Suppressor macrophage treated with lipopolysaccharide for 1 hour (primary cell): ENCODE data around the gene FIBCD1.

Experiments
- DNase-seq, 3 donors: peaks; one replicate each; pipeline ENCODE4 v3.0.0-alpha.2; 2020 to 2022

Gene FIBCD1

GRCh38 chr9:130938652-130939404 lies at the start of gene FIBCD1:
Gene FIBCD1 (minus strand): TSS chr9:130939247. CDS start chr9:130938607, 640 bp downstream.
- peak; percentile 52 to 81 (median 59) for DNase-seq

DNA sequence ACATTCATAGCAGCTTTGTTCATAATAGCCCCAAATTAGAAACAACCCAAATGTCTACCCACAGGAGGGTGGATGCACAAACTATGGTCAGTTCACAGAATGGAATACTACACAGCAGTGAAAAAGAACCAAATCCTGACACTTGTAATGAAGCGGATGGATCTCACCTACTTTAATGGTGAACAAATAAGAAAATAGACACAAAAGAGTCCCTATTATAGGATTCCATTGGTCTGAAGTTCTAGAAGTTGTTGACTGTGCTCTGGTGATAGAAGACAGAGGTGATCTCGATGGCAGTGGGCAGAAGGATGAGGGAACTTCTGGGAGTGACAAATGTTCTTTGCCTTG lies 49.3 kb upstream of the FIBCD1 start:
- no peak for DNase-seq

DNA sequence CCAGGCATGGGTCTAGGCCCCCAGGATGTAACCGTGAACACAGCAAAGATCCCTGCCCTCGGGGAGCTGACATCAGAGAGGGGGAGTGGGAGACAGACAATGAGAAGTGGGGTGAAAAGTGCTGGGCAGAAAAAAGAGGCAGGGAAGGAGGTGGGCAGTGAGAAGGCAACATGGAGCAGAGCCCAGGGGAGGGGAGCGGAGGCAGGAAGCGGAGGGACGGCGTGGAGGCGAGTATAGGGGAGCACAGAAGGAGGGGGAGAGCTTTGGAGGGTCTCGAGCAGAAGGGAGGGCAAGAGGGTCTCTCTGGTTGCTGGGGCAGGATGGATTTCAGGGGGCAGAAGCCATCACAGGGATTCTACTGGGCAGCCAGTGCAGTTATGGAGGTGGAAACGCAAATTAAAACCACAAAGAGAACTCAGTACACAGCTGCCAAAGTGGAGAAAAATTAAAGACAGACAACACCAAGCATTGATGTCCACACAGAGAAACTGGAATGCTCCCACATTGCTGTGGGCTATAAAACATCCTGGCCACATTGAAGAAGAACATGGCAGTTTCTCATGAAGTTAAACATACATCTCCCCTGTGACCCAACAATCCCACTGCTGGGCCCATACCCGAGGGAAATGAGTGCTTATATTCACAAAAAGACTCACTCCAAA lies 48.8 kb upstream of the FIBCD1 start:
- no peak for DNase-seq

DNA sequence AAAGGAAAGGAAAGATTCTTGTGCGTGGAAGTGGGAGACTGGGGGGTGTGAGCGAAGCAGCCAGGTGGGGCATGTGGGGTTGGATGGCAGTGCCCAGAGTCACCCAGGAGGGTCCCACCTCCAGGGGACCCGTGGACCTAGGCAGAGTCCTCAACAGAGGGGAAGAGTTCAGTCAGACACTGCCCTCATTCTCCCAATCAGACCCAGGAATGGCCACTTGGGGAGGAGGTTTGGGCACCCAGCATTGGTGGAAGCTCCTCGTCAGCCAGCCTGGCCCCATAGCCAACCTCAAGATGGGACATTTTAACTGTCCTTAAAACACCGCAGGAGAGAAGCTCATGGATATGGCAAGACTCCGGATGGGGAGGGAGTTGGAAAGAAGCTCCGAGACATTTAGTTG lies 48.0 kb upstream of the FIBCD1 start:
- DNase-seq = no peak

DNA sequence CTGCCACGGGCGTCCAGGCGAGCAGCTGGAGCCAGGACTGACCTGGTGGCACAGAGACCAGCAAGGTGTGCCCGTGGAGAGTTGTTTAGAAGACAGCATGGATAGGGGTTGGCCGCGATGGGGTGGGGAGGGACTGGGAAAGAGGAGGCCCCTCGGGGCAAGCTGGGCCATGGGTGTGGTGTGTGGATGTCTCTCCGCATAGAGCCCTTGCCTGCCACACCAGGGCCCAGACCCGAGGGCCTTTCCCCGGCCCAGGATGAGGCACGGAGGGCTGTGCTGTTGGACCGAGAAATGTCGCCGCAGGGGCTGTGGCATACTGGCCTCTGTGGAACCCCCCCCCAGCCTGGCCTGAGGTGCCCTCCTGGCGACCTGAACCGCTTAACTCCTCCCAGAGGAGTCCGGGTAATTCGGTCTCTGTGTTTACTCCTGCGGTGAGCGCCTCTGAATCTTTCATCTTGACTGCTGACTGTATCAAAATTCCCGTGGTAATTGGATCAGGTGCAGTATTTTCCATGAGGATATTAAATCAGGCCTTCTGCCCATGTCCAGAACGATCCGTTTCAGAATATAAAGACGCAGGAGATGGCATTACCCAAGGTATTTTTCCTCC lies 47.4 kb upstream of the FIBCD1 start:
- DNase-seq = no peak

GRCh38 chr9:130985606-130986162 lies 46.6 kb upstream of the FIBCD1 start:
- no peak for DNase-seq

GRCh38 chr9:130985029-130985428 lies 46.0 kb upstream of the FIBCD1 start:
- DNase-seq = no peak

- DNase-seq = no peak
These were observed 45.5 kb upstream of the FIBCD1 start for GRCh38 chr9:130984521-130984920.

DNA sequence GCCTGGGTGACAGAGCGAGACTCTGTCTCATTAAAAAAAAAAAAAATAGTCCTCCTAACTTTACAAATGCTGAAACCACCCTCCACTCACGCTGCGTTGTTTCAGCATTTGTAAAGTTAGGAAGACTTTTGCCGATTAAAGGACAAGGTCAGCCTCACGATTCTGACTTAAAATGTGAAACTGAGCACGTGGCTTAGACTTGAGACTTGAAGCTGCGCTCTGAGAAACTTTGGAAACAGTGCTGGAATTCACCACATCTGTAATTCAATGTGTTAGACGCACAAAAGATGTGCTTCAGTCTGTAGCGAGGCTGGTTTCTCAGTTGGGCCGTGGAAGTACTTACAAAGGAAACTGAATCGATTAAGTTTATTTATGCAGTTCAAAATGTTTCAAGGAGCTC lies 44.9 kb upstream of the FIBCD1 start:
- DNase-seq = no peak

- DNase-seq = no peak
These were observed 44.3 kb upstream of the FIBCD1 start for GRCh38 chr9:130983359-130983670.

DNA sequence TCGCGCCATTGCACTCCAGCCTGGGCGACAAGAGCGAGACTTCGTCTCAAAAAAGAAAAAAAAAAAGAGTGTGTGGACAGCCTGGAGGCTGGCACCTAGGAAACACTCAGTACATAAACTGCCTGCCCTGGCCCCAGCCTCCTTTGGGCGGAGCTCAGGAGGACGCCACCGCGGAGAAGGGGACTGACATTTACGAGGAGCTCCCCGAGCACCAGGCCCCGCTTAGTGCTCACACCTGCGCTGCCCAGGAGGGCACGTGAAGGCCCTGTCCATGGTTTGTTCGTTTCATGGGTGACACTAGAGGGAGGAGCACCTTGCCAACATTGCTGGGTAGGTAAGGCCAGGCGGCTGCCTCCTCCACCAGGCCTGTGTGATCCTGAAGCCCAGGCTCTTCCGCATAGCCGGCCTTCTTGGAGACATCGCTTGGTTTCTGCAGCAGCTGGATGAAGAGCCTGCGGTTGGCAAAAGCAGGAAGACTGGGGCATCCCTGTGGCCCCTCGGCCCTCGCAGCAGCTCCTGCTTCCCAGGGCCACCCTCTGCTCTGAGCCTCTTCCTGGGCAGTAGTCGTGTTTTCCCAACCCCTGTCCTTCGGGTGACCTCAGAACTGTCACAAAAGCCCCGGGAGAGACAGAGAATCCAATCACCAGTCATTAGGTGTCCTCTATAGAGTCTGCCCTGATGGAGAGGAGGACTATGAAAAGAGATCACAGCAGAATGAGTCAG lies 43.8 kb upstream of the FIBCD1 start:
- no peak for DNase-seq

- no peak for DNase-seq
These were observed 42.7 kb upstream of the FIBCD1 start for GRCh38 chr9:130981756-130982137.

DNA sequence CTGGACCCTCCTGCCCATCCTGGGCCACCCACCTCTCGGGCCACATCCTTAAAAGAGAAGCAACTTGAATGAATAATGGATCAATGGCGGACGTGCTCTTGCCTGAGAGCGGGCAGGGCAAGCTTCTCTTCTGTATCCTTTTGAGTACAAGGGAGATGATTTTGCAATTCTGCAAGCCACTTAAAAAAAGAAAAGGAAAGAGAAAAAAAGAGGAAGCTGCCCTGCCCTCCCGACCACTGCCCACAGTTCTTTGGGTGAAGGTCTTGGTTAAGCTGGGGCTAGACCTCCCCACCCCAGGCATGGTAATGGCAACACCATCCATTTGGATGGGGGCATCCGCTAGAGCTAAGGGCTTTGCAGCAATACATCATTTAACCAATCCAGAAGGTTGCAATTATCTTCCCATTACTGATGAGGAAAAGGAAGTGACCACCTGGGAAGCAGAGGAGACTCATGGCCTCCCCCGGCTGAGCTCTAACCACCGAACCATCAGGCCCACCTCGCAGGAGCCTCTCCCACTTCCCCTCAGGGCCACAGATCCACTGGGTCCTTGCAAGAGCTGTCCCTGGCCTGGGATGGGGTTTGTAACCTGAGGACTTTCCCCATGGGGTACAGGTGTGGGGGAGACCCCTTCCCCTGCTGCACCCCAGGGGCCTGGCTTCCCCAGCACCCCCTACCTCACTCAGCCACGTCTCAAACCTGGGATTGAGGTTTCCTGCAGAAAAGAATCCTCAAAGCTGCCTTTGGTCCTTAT lies 42.1 kb upstream of the FIBCD1 start:
- peak in 1 of 3 donors; percentile 13 for DNase-seq

DNA sequence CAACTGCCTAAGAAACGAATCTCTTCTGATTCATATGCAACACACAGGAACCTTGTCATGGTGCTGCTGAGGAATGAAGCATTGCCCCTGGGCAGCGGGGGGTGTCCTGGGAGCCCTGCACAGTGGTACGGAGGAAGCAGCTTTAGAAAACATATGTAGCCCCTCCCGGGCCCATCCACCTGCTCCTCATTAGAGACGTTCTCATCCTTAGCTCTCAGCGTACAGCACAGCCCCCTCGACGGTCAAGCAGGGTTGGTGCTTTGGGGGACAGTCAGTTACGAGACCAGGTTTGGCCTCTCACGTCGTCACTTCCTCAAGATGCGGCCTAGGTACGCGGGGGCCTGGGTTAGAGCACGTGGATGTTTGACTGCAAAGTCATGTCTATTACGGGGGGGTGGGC lies 41.5 kb upstream of the FIBCD1 start:
- DNase-seq = no peak

GRCh38 chr9:130979591-130980385 lies 40.7 kb upstream of the FIBCD1 start:
- no peak for DNase-seq

GRCh38 chr9:130977811-130978221 lies 38.8 kb upstream of the FIBCD1 start:
- no peak for DNase-seq

- no peak for DNase-seq
These were observed 37.1 kb upstream of the FIBCD1 start for GRCh38 chr9:130975932-130976841.

- DNase-seq = no peak
These were observed 36.1 kb upstream of the FIBCD1 start for GRCh38 chr9:130975156-130975555.

- no peak for DNase-seq
These were observed 35.6 kb upstream of the FIBCD1 start for GRCh38 chr9:130974697-130975096.

DNA sequence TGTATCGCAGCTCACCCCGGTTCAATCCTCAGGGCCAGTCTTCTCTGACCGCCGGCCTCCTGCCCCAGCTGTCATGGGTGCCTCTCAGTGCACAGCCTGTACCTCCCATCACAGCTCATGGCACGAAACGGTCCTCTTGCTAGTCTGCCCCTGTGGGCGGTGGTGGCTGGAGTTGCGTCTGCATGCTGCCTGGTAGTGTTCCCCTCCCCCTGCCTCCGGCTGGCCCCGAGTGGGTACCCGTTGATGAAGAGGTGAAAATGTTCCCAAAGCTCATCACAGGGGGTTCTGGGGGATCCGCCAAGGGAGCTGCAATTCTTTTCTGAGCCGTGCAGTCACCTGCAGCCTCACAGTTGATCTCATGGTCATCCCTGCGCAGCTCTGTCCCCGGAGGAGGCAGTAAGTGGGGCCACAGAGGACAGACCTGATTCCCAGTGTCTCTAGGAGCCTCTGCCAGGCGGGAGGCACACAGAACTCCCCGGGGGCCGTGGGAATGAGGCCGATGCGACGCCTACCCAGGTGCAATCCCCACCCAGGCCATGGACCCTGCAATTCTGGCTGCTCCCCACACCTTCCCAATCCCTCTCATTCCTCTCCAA lies 34.7 kb upstream of the FIBCD1 start:
- DNase-seq = no peak
